AG04449 (cell line): ENCODE results near the gene TMEM40.

Experiments used
- CTCF ChIA-PET: fragments of 350-600 bp; formaldehyde crosslinking; extraction: SDS; loops from one replicate; lab custom pipeline; 2021; ENCODE audit warnings: antibody characterized with exemption; lab: Yijun Ruan, JAX
- POLR2A ChIA-PET: fragments of 400-600, 350-600 bp; formaldehyde crosslinking; extraction: SDS; loops from one replicate; lab custom pipeline; 2020; ENCODE audit warnings: antibody characterized with exemption, inconsistent platforms; lab: Yijun Ruan, JAX
- DNase-seq: peaks from one replicate; pipeline ENCODE4 v3.0.0-alpha.2; 2010; ENCODE audit warnings: low read depth, low spot score
- H3K4me3 ChIP-seq: 2 replicates; pipeline ENCODE4 v1.5.1; 2011; ENCODE audit warnings: low read depth, mild to moderate bottlenecking, control low read depth, low read length
- CTCF ChIP-seq: IDR thresholded peaks from one replicate; pipeline ENCODE4 v1.5.1; 2011; ENCODE audit warnings: mild to moderate bottlenecking, moderate library complexity, low read length, control low read depth, inconsistent platforms; ENCODE audit not compliant: insufficient read depth; ENCODE audit errors: missing control alignments

Gene TMEM40

DNA sequence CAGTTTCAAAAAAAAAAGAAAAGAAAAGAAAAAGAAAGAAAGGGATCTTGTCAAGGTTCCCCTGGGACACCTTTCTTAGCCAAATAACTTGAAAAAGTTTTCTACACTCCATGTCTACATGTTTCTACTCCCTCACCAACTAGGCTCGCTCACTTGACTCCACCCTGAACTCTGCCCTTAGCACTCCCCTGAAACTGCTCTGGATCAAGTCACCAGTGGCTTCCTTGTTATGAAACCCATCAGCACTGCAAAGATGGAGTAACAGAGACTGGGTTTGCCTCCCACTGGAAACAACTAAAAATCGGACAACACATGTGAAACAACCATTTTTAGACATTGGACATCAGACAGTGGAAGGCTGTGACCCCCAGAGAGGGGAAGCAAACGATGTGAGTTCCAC lies 36.8 kb downstream of the TMEM40 start:
- ChIA-PET POLR2A (no interaction called here), CTCF (interaction anchor here (4.2 kb wide), 1 partner anchor 14 kb away, joined by 77 read pairs; no protein-coding TSS in a partner anchor)
- no peak for DNase-seq
- no peak for TF ChIP-seq CTCF
- H3K4me3 ChIP-seq, result no peak overlapping the region

- no peak for DNase-seq
- peak overlapping the region; percentile 47 for H3K4me3 ChIP-seq
- peak; percentile 80 for TF ChIP-seq CTCF
- ChIA-PET POLR2A (interaction anchor here (0.7 to 1.1 kb wide), 2 partner anchors 25 to 56 kb away, joined by 3 read pairs; partner anchors contain the start of gene RAF1), CTCF (interaction anchor here (0.6 to 4.2 kb wide), 47 partner anchors 8 to 874 kb away, joined by 3 to 77 read pairs (median 4); partner anchors contain the start of genes CAND2, MKRN2OS, RPL32 and TAMM41)
Observed at GRCh38 chr3:12719984-12720898, 38.8 kb downstream of the TMEM40 start.

DNA sequence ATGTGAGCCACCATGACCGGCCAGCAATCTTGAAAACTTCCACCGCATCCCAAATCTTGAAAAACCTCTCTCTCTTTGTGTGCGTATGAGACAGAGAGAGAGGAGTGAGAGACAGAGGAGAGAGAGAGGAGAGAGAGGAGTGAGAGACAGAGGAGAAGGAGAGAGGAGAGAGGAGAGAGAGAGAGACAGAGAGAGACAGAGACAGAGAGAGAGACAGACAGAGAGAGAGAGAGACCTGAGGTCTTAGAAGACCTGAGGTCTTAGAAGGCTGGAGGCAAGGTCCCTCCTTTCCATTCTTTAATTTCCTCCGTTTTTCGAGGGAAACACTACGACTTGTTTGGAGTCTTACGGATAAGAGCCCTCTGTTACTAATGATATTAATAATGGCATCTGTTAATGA lies 39.5 kb downstream of the TMEM40 start:
- POLR2A ChIA-PET, result interaction anchor here (1.1 kb wide), 1 partner anchor 55 kb away, joined by 3 read pairs; the partner anchor contains the start of gene RAF1
- CTCF ChIA-PET, result interaction anchor here (0.7 to 4.2 kb wide), 35 partner anchors 11 to 873 kb away, joined by 3 to 77 read pairs (median 4); partner anchors contain the start of genes CAND2, TAMM41 and TMEM40
- TF ChIP-seq CTCF, result no peak
- DNase-seq, result no peak
- peak overlapping the region; percentile 47 for H3K4me3 ChIP-seq

- ChIA-PET POLR2A (no interaction called here), CTCF (interaction anchor here (0.6 to 3.1 kb wide), 5 partner anchors 8 to 208 kb away, joined by 3 to 20 read pairs (median 4); no protein-coding TSS in a partner anchor)
- DNase-seq, result no peak
- TF ChIP-seq CTCF, result no peak
- H3K4me3 ChIP-seq, result no peak overlapping the region
Observed at GRCh38 chr3:12716605-12717151, 42.4 kb downstream of the TMEM40 start.

GRCh38 chr3:12714278-12714677 lies 44.8 kb downstream of the TMEM40 start:
- no peak for TF ChIP-seq CTCF
- DNase-seq, result no peak
- ChIA-PET CTCF (interaction anchor here (1.2 to 3.1 kb wide), 2 partner anchors 7 to 9 kb away, joined by 4 to 20 read pairs; no protein-coding TSS in a partner anchor), POLR2A (no interaction called here)
- H3K4me3 ChIP-seq, result no peak overlapping the region
